Measurements from ENCODE around the gene DYNLL1. TPM values are rescaled to one million over a fixed set of nuclear protein-coding genes. Genes with fewer than 3 reads are reported as not detected.

Gene DYNLL1
- total and polyA plus RNA-seq, 2 of the 13 experiments (the other 11 are each of a cell fraction or from before 2014, with no cell fraction given): 271 to 294 TPM

GRCh38 chr12:120528861-120529525 is 33.1 kb downstream of the DYNLL1 start, which contains the start of gene COQ5 (continued):
- TF ChIP-seq, protein P1, sequence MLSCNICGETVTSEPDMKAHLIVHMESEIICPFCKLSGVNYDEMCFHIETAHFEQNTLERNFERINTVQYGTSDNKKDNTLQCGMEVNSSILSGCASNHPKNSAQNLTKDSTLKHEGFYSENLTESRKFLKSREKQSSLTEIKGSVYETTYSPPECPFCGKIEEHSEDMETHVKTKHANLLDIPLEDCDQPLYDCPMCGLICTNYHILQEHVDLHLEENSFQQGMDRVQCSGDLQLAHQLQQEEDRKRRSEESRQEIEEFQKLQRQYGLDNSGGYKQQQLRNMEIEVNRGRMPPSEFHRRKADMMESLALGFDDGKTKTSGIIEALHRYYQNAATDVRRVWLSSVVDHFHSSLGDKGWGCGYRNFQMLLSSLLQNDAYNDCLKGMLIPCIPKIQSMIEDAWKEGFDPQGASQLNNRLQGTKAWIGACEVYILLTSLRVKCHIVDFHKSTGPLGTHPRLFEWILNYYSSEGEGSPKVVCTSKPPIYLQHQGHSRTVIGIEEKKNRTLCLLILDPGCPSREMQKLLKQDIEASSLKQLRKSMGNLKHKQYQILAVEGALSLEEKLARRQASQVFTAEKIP (CRISPR knock-in tag; IDR thresholded peaks at IDR 0.05; ENCODE audit: borderline replicate concordance): no peak
- TF ChIP-seq ZHX1 (CRISPR knock-in tag; IDR thresholded peaks at IDR 0.05; ENCODE audit: low read depth) (peak; percentile 85), LRRFIP1 (CRISPR knock-in tag; conservative IDR thresholded peaks at IDR 0.05) (no peak), ZNF513 (CRISPR knock-in tag; conservative IDR thresholded peaks at IDR 0.05) (no peak), KLF12 (CRISPR knock-in tag; IDR thresholded peaks at IDR 0.05; ENCODE audit: borderline replicate concordance) (0 out of 2 replicates have a peak, but pooled peaks have one; percentile 33), ZSCAN31 (CRISPR knock-in tag; IDR thresholded peaks at IDR 0.05; ENCODE audit: low read depth) (0 out of 2 replicates have a peak, but pooled peaks have one; percentile 38), MTERF4 (CRISPR knock-in tag; IDR thresholded peaks at IDR 0.05) (no peak), MEF2D (CRISPR knock-in tag; IDR thresholded peaks at IDR 0.05) (peak; percentile 64), CEBPZ (IDR thresholded peaks at IDR 0.05; ENCODE audit: low read length) (no peak), HNRNPUL1 (IDR thresholded peaks at IDR 0.05; ENCODE audit: low read depth, low read length) (no peak), ZNF468 (CRISPR knock-in tag; IDR thresholded peaks at IDR 0.05) (no peak), ZSCAN29 (CRISPR knock-in tag; conservative IDR thresholded peaks at IDR 0.05) (peak; percentile 77), ARID2 (CRISPR knock-in tag; IDR thresholded peaks at IDR 0.05; ENCODE audit: borderline replicate concordance) (no peak), LCORL (IDR thresholded peaks at IDR 0.05) (no peak), LCORL (CRISPR knock-in tag; IDR thresholded peaks at IDR 0.05) (no peak), MLLT10 (CRISPR knock-in tag; IDR thresholded peaks at IDR 0.05) (no peak)
